ENCODE results near the gene MAP2K6. TPM values are rescaled to one million over a fixed set of nuclear protein-coding genes. Genes with fewer than 3 reads are reported as not detected.
A peak's percentile ranks its signal among the peaks of the same experiment; 100 is the strongest.

MAP2K6 gene
- total and polyA plus RNA-seq, 12 donors, result 0.88 to 4.0 (median 1.8) TPM

- no peak for DNase-seq
- Histone ChIP-seq H3K4me3 (no peak overlapping the region), H3K27me3 (no peaks in the 10 kb centered on the region), H3K9me3 (no peaks in the 10 kb centered on the region), H3K4me1 (peaks cover 0 to 28% (median 0%) of the 10 kb centered on the region in 9 donors), H3K36me3 (no peaks in the 10 kb centered on the region), H3K27ac (no peak overlapping the region)
- ATAC-seq, result no peak
- WGBS, 2 donors, result 74 to 78% methylated on average over 3 of the region's 3 CpGs
- intact Hi-C loops (cut with DNase I), result no loop called here
- TF ChIP-seq CTCF (IDR thresholded peaks at IDR 0.05), result no peak
Observed at GRCh38 chr17:69425978-69426377, 11.5 kb downstream of the MAP2K6 start.

DNA sequence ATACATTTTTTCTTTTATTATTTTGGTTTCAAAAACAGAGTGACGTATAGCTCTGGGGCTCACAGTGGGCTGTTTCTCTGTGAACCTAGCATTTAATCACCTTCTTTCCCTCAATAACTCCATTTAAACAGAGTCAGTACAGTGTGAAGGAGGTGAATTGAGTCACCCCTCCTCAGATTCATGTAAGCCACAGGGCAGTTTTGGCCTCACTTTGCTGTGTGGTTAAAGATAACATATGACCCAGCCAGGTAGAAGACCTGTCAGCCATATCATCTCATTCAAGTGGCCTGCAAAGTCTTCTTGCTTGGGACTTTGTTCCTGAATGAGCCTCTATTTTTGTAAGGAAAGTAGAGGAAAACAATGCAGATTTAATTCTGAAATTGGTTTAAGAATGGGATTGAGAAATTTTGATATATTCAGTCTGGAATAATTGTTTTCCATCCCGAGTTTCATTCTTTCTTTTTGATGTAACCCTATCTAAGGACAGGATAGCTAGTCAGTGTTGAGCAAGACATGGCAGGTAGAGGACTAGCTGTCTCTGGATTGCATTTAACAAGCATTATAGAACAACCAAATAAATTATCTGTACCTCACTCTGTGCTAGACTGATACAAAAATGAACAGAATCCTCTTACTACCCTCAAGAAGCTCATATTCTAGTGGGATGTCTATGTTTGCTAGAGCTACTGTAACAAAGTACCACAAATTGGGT, 13.1 kb downstream of the MAP2K6 start:
- no peaks in the 10 kb centered on the region for H3K36me3 ChIP-seq
- no peaks in the 10 kb centered on the region for H3K27me3 ChIP-seq
- H3K4me1 ChIP-seq, result peaks cover 0 to 29% (median 0%) of the 10 kb centered on the region in 9 donors
- no peak for TF ChIP-seq CTCF (IDR thresholded peaks at IDR 0.05)
- intact Hi-C loops (cut with DNase I), result no loop called here
- H3K9me3 ChIP-seq, result no peaks in the 10 kb centered on the region
- peak overlapping the region in 1 of 10 donors; percentile 10 for H3K27ac ChIP-seq
- 97 to 99% methylated on average over 2 of the region's 2 CpGs for WGBS, 2 donors
- ATAC-seq (no peak), DNase-seq (no peak)
- H3K4me3 ChIP-seq, result no peak overlapping the region

GRCh38 chr17:69428252-69428980, 13.9 kb downstream of the MAP2K6 start:
- Histone ChIP-seq H3K4me3 (no peak overlapping the region), H3K36me3 (no peaks in the 10 kb centered on the region), H3K27ac (peak overlapping the region in 1 of 10 donors; percentile 10), H3K9me3 (no peaks in the 10 kb centered on the region), H3K4me1 (peaks cover 0 to 25% (median 0%) of the 10 kb centered on the region in 9 donors), H3K27me3 (no peaks in the 10 kb centered on the region)
- intact Hi-C loops (cut with DNase I), result no loop called here
- TF ChIP-seq CTCF (IDR thresholded peaks at IDR 0.05), result no peak
- ATAC-seq (peak in 6 of 8 donors; percentile 18 to 55 (median 42)), DNase-seq (no peak)
- WGBS, 2 donors, result 71 to 81% methylated on average over 6 of the region's 6 CpGs

DNA sequence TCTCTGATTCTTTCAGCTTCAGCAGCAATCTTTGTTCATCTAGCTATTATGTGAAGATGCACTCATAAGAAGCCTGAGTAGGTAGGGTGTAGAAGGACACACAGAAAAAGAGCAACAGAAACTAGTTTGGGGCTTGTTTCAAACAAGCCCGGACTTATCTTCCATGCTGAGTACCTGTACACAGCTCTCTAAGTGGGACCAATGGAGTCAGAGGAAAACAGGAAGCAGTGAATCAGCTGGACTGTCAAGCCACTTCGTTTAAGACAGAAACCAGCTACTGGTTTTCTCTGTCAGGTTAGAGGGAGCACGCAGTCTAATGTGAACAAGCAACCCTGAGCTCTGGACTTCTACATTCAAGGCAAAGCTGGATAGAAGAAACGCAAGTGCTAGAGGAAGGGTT, 16.0 kb downstream of the MAP2K6 start:
- no peaks in the 10 kb centered on the region for H3K36me3 ChIP-seq
- intact Hi-C loops (cut with DNase I), result no loop called here
- no peaks in the 10 kb centered on the region for H3K9me3 ChIP-seq
- no peak overlapping the region for H3K27ac ChIP-seq
- no peak for TF ChIP-seq CTCF (IDR thresholded peaks at IDR 0.05)
- DNase-seq (no peak), ATAC-seq (peak in 1 of 8 donors; percentile 52)
- H3K4me3 ChIP-seq, result no peak overlapping the region
- peaks cover 0 to 32% (median 10%) of the 10 kb centered on the region in 9 donors for H3K4me1 ChIP-seq
- H3K27me3 ChIP-seq, result no peaks in the 10 kb centered on the region
- 29 to 51% methylated on average over 4 of the region's 4 CpGs for WGBS, 2 donors
